OCI-LY3 (cell line): ENCODE measurements around the gene MRPS2.

ENCODE experiments used
- CTCF ChIP-seq: fragments of 200-600, 300-600 bp; sonication (generic); IDR thresholded peaks from 2 replicates; pipeline ENCODE4 v1.5.1; 2014; ENCODE audit warnings: antibody characterized with exemption, low read length, low read depth
- EZH2phosphoT487 ChIP-seq: fragments of 200-600 bp; shearing (Covaris generic); IDR thresholded peaks from 2 replicates; pipeline ENCODE4 v1.6.1; 2018; ENCODE audit warnings: antibody characterized with exemption, mixed run types, low read depth

- TF ChIP-seq CTCF, result no peak
- no peak for TF ChIP-seq EZH2phosphoT487
Observed at GRCh38 chr9:135480071-135480939, 20.2 kb upstream of the MRPS2 start.
